ENCODE data around the gene HID1. TPM values are rescaled to one million over a fixed set of nuclear protein-coding genes. Genes with fewer than 3 reads are reported as not detected.

HID1 gene
- total RNA-seq (2014; rRNA removed; shearing (Covaris generic)) (6.3 and 8.7 TPM in 2 replicates), polyA plus RNA-seq (2016; fragmentation: Nextera tagmentation; extraction: Ambion mirVana) (9.0 and 10.9 TPM in 2 replicates)
- long read RNA-seq, partial matches to known transcripts = 2 of 3 reads
- long read RNA-seq, other reads (novel, unspliced or antisense) = 1 of 3 reads

GRCh38 chr17:74972107-74972972 is at the start of gene HID1:
Gene HID1 (minus strand): TSS chr17:74972759. CDS start chr17:74972656, 103 bp downstream.
- Histone ChIP-seq H3K9me2 (ENCODE audit: insufficient read depth) (no peaks in the 10 kb centered on the region), H3K4me2 (peak within 1 kb of the TSS; percentile 90), H2AFZ (peak within 1 kb of the TSS; percentile 93), H3K36me3 (ENCODE audit: insufficient read depth) (no peaks in the 10 kb centered on the region), H3F3A (replicated peaks; ENCODE audit: low read depth) (no peaks in the 10 kb centered on the region), H3K4me1 (ENCODE audit: insufficient read depth) (peaks cover 8% of the 10 kb centered on the region; the same call in 1 of the 2 replicates), H3K27ac (ENCODE audit: low read depth) (no peak within 1 kb of the TSS), H3K4me3 (peak within 1 kb of the TSS; percentile 75), H3K27me3 (ENCODE audit: insufficient read depth) (peaks cover 53% of the 10 kb centered on the region), H4K20me1 (replicated peaks; ENCODE audit: insufficient read depth) (no peaks in the 10 kb centered on the region), H3K79me2 (replicated peaks; ENCODE audit: insufficient read depth) (no peaks in the 10 kb centered on the region)
- Mint-ChIP-seq H3K36me3 (ENCODE audit: low read depth) (no peaks in the 10 kb centered on the region; the same call in 2 of the 3 replicates), H3K9me3 (no peaks in the 10 kb centered on the region), H3K27me3 (ENCODE audit: insufficient read depth, low read depth, poor library complexity) (peaks cover 52% of the 10 kb centered on the region), H3K27ac (no peak within 1 kb of the TSS), H3K4me1 (peaks cover 11% of the 10 kb centered on the region), H3K4me3 (peak within 1 kb of the TSS; percentile 73)
- ATAC-seq (peak; percentile 85), DNase-seq (ENCODE audit: low spot score) (peak; percentile 89)
- TF ChIP-seq POLR2AphosphoS5 (IDR thresholded peaks at IDR 0.05; ENCODE audit: low read depth) (0 out of 2 replicates have a peak, but pooled peaks have one; percentile 34), EZH2phosphoT487 (IDR thresholded peaks at IDR 0.05; ENCODE audit: unreplicated experiment) (no peak)

GRCh38 chr17:75020331-75021110 is 48.0 kb upstream of the HID1 start:
- peaks cover 66% of the 10 kb centered on the region for H3K36me3 Mint-ChIP-seq (ENCODE audit: low read depth)

More at GRCh38 chr17:75020331-75021110, 48.0 kb upstream of the HID1 start:
- Histone ChIP-seq H3K79me2 (replicated peaks; ENCODE audit: insufficient read depth) (0 out of 2 replicates have a peak, but pooled peaks cover 3% of the 10 kb centered on the region), H3K27me3 (ENCODE audit: insufficient read depth) (no peaks in the 10 kb centered on the region), H4K20me1 (replicated peaks; ENCODE audit: insufficient read depth) (no peaks in the 10 kb centered on the region), H3K4me1 (ENCODE audit: insufficient read depth) (no peaks in the 10 kb centered on the region), H3K9me2 (ENCODE audit: insufficient read depth) (no peaks in the 10 kb centered on the region), H3K36me3 (ENCODE audit: insufficient read depth) (no peaks in the 10 kb centered on the region; the same call in 1 of the 2 replicates), H3F3A (replicated peaks; ENCODE audit: low read depth) (0 out of 2 replicates have a peak, but pooled peaks cover 3% of the 10 kb centered on the region), H3K4me2 (no peak overlapping the region), H2AFZ (no peak overlapping the region), H3K27ac (ENCODE audit: low read depth) (no peak overlapping the region), H3K4me3 (no peak overlapping the region)
- TF ChIP-seq ETS1 (IDR thresholded peaks at IDR 0.05) (no peak), POLR2AphosphoS5 (IDR thresholded peaks at IDR 0.05; ENCODE audit: low read depth) (no peak), JUNB (IDR thresholded peaks at IDR 0.05; ENCODE audit: unreplicated experiment) (no peak), CTCF (conservative IDR thresholded peaks at IDR 0.05; ENCODE audit: low read depth in 2 of 2) (no peak), STAT1 (IDR thresholded peaks at IDR 0.05; ENCODE audit: unreplicated experiment) (no peak), ZNF114 (CRISPR knock-in tag; IDR thresholded peaks at IDR 0.05) (no peak), ZNF331 (CRISPR knock-in tag; IDR thresholded peaks at IDR 0.05; ENCODE audit: low read depth) (no peak), EZH2 (IDR thresholded peaks at IDR 0.05; ENCODE audit: low read depth, unreplicated experiment) (no peak), NANOG (IDR thresholded peaks at IDR 0.05; ENCODE audit: borderline replicate concordance) (no peak), EZH2phosphoT487 (IDR thresholded peaks at IDR 0.05; ENCODE audit: unreplicated experiment) (no peak)
- Mint-ChIP-seq H3K9me3 (peaks cover 5% of the 10 kb centered on the region; the same call in 2 of the 3 replicates), H3K27me3 (ENCODE audit: insufficient read depth, low read depth, poor library complexity) (peaks cover 4% of the 10 kb centered on the region), H3K4me3 (no peak overlapping the region), H3K27ac (no peak overlapping the region), H3K4me1 (no peaks in the 10 kb centered on the region)
- DNase-seq (ENCODE audit: low spot score) (no peak), ATAC-seq (no peak)

Data from GM23338 (cell line).